Measurements from ENCODE around the gene ENPP3. TPM values are rescaled to one million over a fixed set of nuclear protein-coding genes. Genes with fewer than 3 reads are reported as not detected.

ENPP3 gene
- polyA plus RNA-seq, 1 of the 3 experiments (the other 2 are of a cell fraction): not detected

- TF ChIP-seq MAX (IDR thresholded peaks at IDR 0.05; ENCODE audit: low read depth) (no peak), REST (IDR thresholded peaks at IDR 0.05; ENCODE audit: low read depth, low read length) (no peak), NFIC (IDR thresholded peaks at IDR 0.05; ENCODE audit: borderline replicate concordance) (no peak), FOXM1 (IDR thresholded peaks at IDR 0.05; ENCODE audit: low read depth) (no peak), ZBTB33 (IDR thresholded peaks at IDR 0.05; ENCODE audit: borderline replicate concordance, low read depth) (no peak), FOSL2 (IDR thresholded peaks at IDR 0.05; ENCODE audit: borderline replicate concordance, low read depth) (no peak)
- no peak overlapping the region for H2AFZ ChIP-seq (ENCODE audit: low read depth)
- H3K36me3 ChIP-seq (replicated peaks in 1 of 2; ENCODE audit: control insufficient read depth in 1 of 2, insufficient read depth in 2 of 2, low read length in 1 of 2): no peaks in the 10 kb centered on the region
- 18% methylated on average over 1 of the region's 1 CpG for WGBS (ENCODE audit: low lambda C conversion rate)
- H3K9me3 ChIP-seq: no peaks in the 10 kb centered on the region
- no peaks in the 10 kb centered on the region for H3K79me2 ChIP-seq (ENCODE audit: insufficient read depth)
- ChIA-PET POLR2A (no interaction called here), CTCF (interaction anchor here (1.2 to 1.3 kb wide), 2 partner anchors 60 to 227 kb away, joined by 3 read pairs; no protein-coding TSS in a partner anchor)
- no peak for DNase-seq
- no peaks in the 10 kb centered on the region for H3F3A ChIP-seq (replicated peaks; ENCODE audit: insufficient read depth)
- H3K4me1 ChIP-seq (ENCODE audit: control insufficient read depth in 1 of 2, insufficient read depth in 2 of 2, low read depth in 1 of 2, low read length in 1 of 2): no peaks in the 10 kb centered on the region
- no peak overlapping the region for H3K27ac ChIP-seq (ENCODE audit: low read depth in 2 of 2, low read length in 1 of 2)
- H3K27me3 ChIP-seq (ENCODE audit: insufficient read depth): peaks cover 12% of the 10 kb centered on the region; the same call in 1 of the 2 replicates
- no peak overlapping the region for H3K4me2 ChIP-seq
- no peaks in the 10 kb centered on the region for H4K20me1 ChIP-seq (ENCODE audit: insufficient read depth)
- no peak overlapping the region for H3K4me3 ChIP-seq (ENCODE audit: low read depth in 2 of 2, low read length in 1 of 2)
- no peak overlapping the region for H3K9ac ChIP-seq
- no peaks in the 10 kb centered on the region; the same call in 1 of the 2 replicates for H3K9me2 ChIP-seq
Measured at GRCh38 chr6:131688286-131688685, 51.2 kb downstream of the ENPP3 start.

- DNase-seq: no peak
- H2AFZ ChIP-seq (ENCODE audit: low read depth): no peak overlapping the region
- no peaks in the 10 kb centered on the region for H3K79me2 ChIP-seq (ENCODE audit: insufficient read depth)
- H3K36me3 ChIP-seq (replicated peaks in 1 of 2; ENCODE audit: control insufficient read depth in 1 of 2, insufficient read depth in 2 of 2, low read length in 1 of 2): no peaks in the 10 kb centered on the region
- H3K4me2 ChIP-seq: no peak overlapping the region
- no peaks in the 10 kb centered on the region for H3K9me3 ChIP-seq
- H3K9ac ChIP-seq: no peak overlapping the region
- TF ChIP-seq SMC3 (IDR thresholded peaks at IDR 0.05; ENCODE audit: low read depth, low read length) (no peak), MXI1 (IDR thresholded peaks at IDR 0.05; ENCODE audit: low read depth, low read length) (no peak), RFX5 (IDR thresholded peaks at IDR 0.05; ENCODE audit: low read length) (no peak), SIN3A (IDR thresholded peaks at IDR 0.05; ENCODE audit: borderline replicate concordance, low read depth, low read length) (no peak), ELF1 (IDR thresholded peaks at IDR 0.05) (no peak), IRF3 (IDR thresholded peaks at IDR 0.05; ENCODE audit: low read depth, low read length) (no peak), PBX3 (IDR thresholded peaks at IDR 0.05) (no peak), FOXJ3 (CRISPR knock-in tag; IDR thresholded peaks at IDR 0.05) (no peak), MAX (IDR thresholded peaks at IDR 0.05; ENCODE audit: low read depth) (no peak), GABPA (IDR thresholded peaks at IDR 0.05; ENCODE audit: low read depth) (no peak)
- WGBS (ENCODE audit: low lambda C conversion rate): 3% methylated on average over 1 of the region's 1 CpG
- no peaks in the 10 kb centered on the region for H3F3A ChIP-seq (replicated peaks; ENCODE audit: insufficient read depth)
- H4K20me1 ChIP-seq (ENCODE audit: insufficient read depth): no peaks in the 10 kb centered on the region
- H3K27me3 ChIP-seq (ENCODE audit: insufficient read depth): peaks cover 12% of the 10 kb centered on the region; the same call in 1 of the 2 replicates
- no peaks in the 10 kb centered on the region for H3K4me1 ChIP-seq (ENCODE audit: control insufficient read depth in 1 of 2, insufficient read depth in 2 of 2, low read depth in 1 of 2, low read length in 1 of 2)
- H3K9me2 ChIP-seq: no peaks in the 10 kb centered on the region
- ChIA-PET CTCF (interaction anchor here (1.3 kb wide), 1 partner anchor 218 kb away, joined by 3 read pairs; no protein-coding TSS in a partner anchor), POLR2A (no interaction called here)
- H3K27ac ChIP-seq (ENCODE audit: low read depth in 2 of 2, low read length in 1 of 2): no peak overlapping the region
- no peak overlapping the region for H3K4me3 ChIP-seq (ENCODE audit: low read depth in 2 of 2, low read length in 1 of 2)
Measured at GRCh38 chr6:131692031-131692430, 54.9 kb downstream of the ENPP3 start.
